Endothelial cell of umbilical vein (primary cell): ENCODE results near the gene R3HCC1L. TPM values are rescaled to one million over a fixed set of nuclear protein-coding genes. Genes with fewer than 3 reads are reported as not detected.

Experiments
- BruUV-seq: library from RNA; stranded (reverse); fragments of 400-500 nt; replicated peaks from 2 replicates; lab custom pipeline; 2021; lab: Mats Ljungman, UMichigan
- CTCF ChIA-PET: fragments of 300-600, 350-600 bp; sonication (Branson Sonifier 250); formaldehyde crosslinking; loops from one replicate; lab custom pipeline; 2021; ENCODE audit warnings: antibody characterized with exemption, inconsistent platforms; lab: Charles Lee
- POLR2A ChIA-PET: fragments of 300-600, 350-600 bp; sonication (Branson Sonifier 250); formaldehyde crosslinking; loops from one replicate; lab custom pipeline; 2021; ENCODE audit warnings: antibody characterized with exemption, inconsistent platforms; lab: Charles Lee
- DNase-seq: peaks from one replicate; pipeline ENCODE4 v3.0.0-alpha.2; 2011; ENCODE audit warnings: low read depth, low spot score
- FAIRE-seq: peaks from 2 replicates; lab custom pipeline; 2011; peaks lifted over from hg19 to GRCh38; lab: Jason Lieb, UNC
- H2AFZ ChIP-seq: 2 replicates; pipeline ENCODE4 v1.6.0; 2012; ENCODE audit warnings: low read depth, low read length, control low read depth, inconsistent platforms
- H3K27ac ChIP-seq: 2 replicates; pipeline ENCODE4 v1.5.1; 2011; ENCODE audit warnings: low read depth, mild to moderate bottlenecking, control low read depth, low read length, moderate library complexity; ENCODE audit not compliant: insufficient read depth
- H3K27me3 ChIP-seq, 2 experiments: 2 replicates each; pipeline versions ENCODE4 v1.6.0 to v1.6.1; 2011; ENCODE audit warnings: low read length in 2 of 2, mixed read lengths in 1 of 2; ENCODE audit not compliant: control insufficient read depth in 2 of 2, insufficient read depth in 2 of 2
- H3K36me3 ChIP-seq, 2 experiments: 2 replicates in 1 of 2; 3 replicates in 1 of 2; pipeline ENCODE4 v1.5.1; 2011; ENCODE audit warnings: low read length in 2 of 2, mild to moderate bottlenecking in 1 of 2, moderate library complexity in 1 of 2; ENCODE audit not compliant: control insufficient read depth in 2 of 2, insufficient read depth in 2 of 2; ENCODE audit errors: extremely low read depth in 1 of 2
- H3K4me1 ChIP-seq: 3 replicates; pipeline ENCODE4 v1.5.1; 2011; ENCODE audit warnings: mild to moderate bottlenecking, low read length; ENCODE audit not compliant: control insufficient read depth, insufficient read depth; ENCODE audit errors: extremely low read depth
- H3K4me2 ChIP-seq: 2 replicates; pipeline ENCODE4 v1.6.1; 2011; ENCODE audit warnings: low read length, control low read depth, mixed read lengths; ENCODE audit not compliant: insufficient read depth
- H3K4me3 ChIP-seq, 3 experiments: fragments of 200-600 bp in 1 of 3; sonication (generic), shearing (Covaris generic) in 1 of 3; replicated peaks in 1 of 3; 2 replicates each; pipeline ENCODE4 v1.5.1; 2011 to 2016; ENCODE audit warnings: control low read depth in 3 of 3, low read length in 3 of 3, mild to moderate bottlenecking in 2 of 3, inconsistent platforms in 1 of 3, low read depth in 1 of 3, moderate library complexity in 1 of 3; ENCODE audit not compliant: insufficient read depth in 1 of 3
- H3K79me2 ChIP-seq: 2 replicates; pipeline ENCODE4 v1.6.0; 2012; ENCODE audit warnings: low read length, inconsistent platforms; ENCODE audit not compliant: control insufficient read depth, insufficient read depth
- H3K9ac ChIP-seq: replicated peaks from 2 replicates; pipeline ENCODE3; 2011; ENCODE audit warnings: low read length, control low read depth; ENCODE audit not compliant: insufficient read depth; ENCODE audit errors: extremely low read depth
- H3K9me1 ChIP-seq: replicated peaks from 3 replicates; pipeline ENCODE4 v1.6.0; 2011; ENCODE audit warnings: mild to moderate bottlenecking, low read length; ENCODE audit not compliant: control insufficient read depth, insufficient read depth; ENCODE audit errors: extremely low read depth
- H3K9me3 ChIP-seq: replicated peaks from 2 replicates; pipeline ENCODE4 v1.5.1; 2012; ENCODE audit warnings: low read length, inconsistent platforms; ENCODE audit not compliant: control insufficient read depth, insufficient read depth
- H4K20me1 ChIP-seq: replicated peaks from 2 replicates; pipeline ENCODE3; 2011; ENCODE audit warnings: mild to moderate bottlenecking, low read length; ENCODE audit not compliant: control insufficient read depth, insufficient read depth; ENCODE audit errors: extremely low read depth
- CTCF ChIP-seq, 2 donors: IDR thresholded peaks; 1 replicate in 1 of 2; 2 replicates in 1 of 2; pipeline ENCODE4 v1.5.1; 2011; ENCODE audit warnings: low read length in 2 of 2, mild to moderate bottlenecking in 2 of 2, moderate library complexity in 2 of 2, control low read depth in 1 of 2, inconsistent platforms in 1 of 2, low read depth in 1 of 2; ENCODE audit not compliant: insufficient read depth in 1 of 2; ENCODE audit errors: extremely low read depth in 1 of 2
- EZH2 ChIP-seq: IDR thresholded peaks from 2 replicates; pipeline ENCODE4 v1.6.1; 2012; ENCODE audit warnings: borderline replicate concordance, low read depth, mild to moderate bottlenecking, moderate library complexity, low read length, inconsistent platforms; ENCODE audit not compliant: severe bottlenecking
- FOS ChIP-seq: IDR thresholded peaks from 2 replicates; pipeline ENCODE4 v1.6.1; 2011; ENCODE audit warnings: mild to moderate bottlenecking, low read length, moderate library complexity, borderline replicate concordance; ENCODE audit not compliant: insufficient read depth
- GATA2 ChIP-seq: IDR thresholded peaks from 2 replicates; pipeline ENCODE4 v1.7.0; 2011; ENCODE audit warnings: low read depth, mild to moderate bottlenecking, moderate library complexity, mixed read lengths, low read length; ENCODE audit not compliant: insufficient read length, insufficient read depth
- JUN ChIP-seq: IDR thresholded peaks from 2 replicates; pipeline ENCODE4 v1.6.1; 2011; ENCODE audit warnings: borderline replicate concordance, low read depth; ENCODE audit not compliant: insufficient read length, insufficient read depth
- MAX ChIP-seq: IDR thresholded peaks from 2 replicates; pipeline ENCODE4 v1.6.1; 2011; ENCODE audit not compliant: insufficient read depth, insufficient read length
- MYC ChIP-seq: IDR thresholded peaks from one replicate; pipeline ENCODE4 v1.6.1; 2011; ENCODE audit warnings: mild to moderate bottlenecking, low read depth, low read length
- POLR2A ChIP-seq: IDR thresholded peaks from 2 replicates; pipeline ENCODE4 v1.6.1; 2012; ENCODE audit warnings: low read depth, mild to moderate bottlenecking, control low read depth, low read length
- POLR2AphosphoS5 ChIP-seq: IDR thresholded peaks from 2 replicates; pipeline ENCODE4 v1.6.1; 2012; ENCODE audit warnings: low read depth, mild to moderate bottlenecking, control low read depth, low read length, moderate library complexity; ENCODE audit not compliant: insufficient read depth
- dilution Hi-C: fragments of 300-500 bp; cut with MboI; formaldehyde crosslinking; loops from one replicate; pipeline ENCODE4 v1.15.0; 2019; ENCODE audit warnings: low sequenced_read_pairs; ENCODE audit not compliant: extremely low pct_ligation_motif_present
- intact Hi-C: fragments of 100-400 bp; cut with micrococcal nuclease; formaldehyde crosslinking; loops from one replicate; pipeline ENCODE4 v1.10.0; 2022
- polyA plus RNA-seq, 4 experiments: library from polyadenylated mRNA; depleted of rRNA in 3 of 4; stranded (reverse) in 3 of 4; unstranded in 1 of 4; fragments of >200 nt; gene quantifications; 2 replicates each; pipeline versions ENCODE4 v1.2.1 to v1.2.3, GENCODE V29; 2011 to 2012; ENCODE audit warnings: missing spikeins in 1 of 4
- total RNA-seq: library from RNA; stranded (reverse); gene quantifications from 2 replicates; pipeline ENCODE4 v1.2.3, GENCODE V29; 2021

The R3HCC1L gene
- total and polyA plus RNA-seq, 2 donors (not counting 3 experiments of a cell fraction or from before 2014, with no cell fraction given), result 6.3 to 12.4 TPM

- dilution Hi-C loops (no loop called here), intact Hi-C loops (no loop called here)
- peaks cover 16 to 23% of the 10 kb centered on the region in 2 experiments for H3K27me3 ChIP-seq
- no peaks in the 10 kb centered on the region for H3K79me2 ChIP-seq
- DNase-seq (no peak), FAIRE-seq (no peak)
- H3K4me3 ChIP-seq, result no peak overlapping the region
- no peaks in the 10 kb centered on the region for H4K20me1 ChIP-seq
- no peaks in the 10 kb centered on the region for H3K36me3 ChIP-seq
- H3K9me3 ChIP-seq, result no peaks in the 10 kb centered on the region
- H3K4me2 ChIP-seq, result no peak overlapping the region
- no peaks in the 10 kb centered on the region for H3K4me1 ChIP-seq
- H3K27ac ChIP-seq, result no peak overlapping the region
- no TSS peak for BruUV-seq
- TF ChIP-seq POLR2A (no peak), MAX (no peak), MYC (no peak), JUN (no peak), FOS (no peak), GATA2 (no peak), CTCF (IDR thresholded peaks at IDR 0.05; ENCODE audit: extremely low read depth in 1 of 2, insufficient read depth in 1 of 2, low read depth in 1 of 2, low read length in 2 of 2) (no peak), EZH2 (no peak), POLR2AphosphoS5 (no peak)
- no peak overlapping the region for H3K9ac ChIP-seq
- ChIA-PET POLR2A (no interaction called here), CTCF (interaction anchor here (0.8 to 1.4 kb wide), 2 partner anchors 10 to 13 kb away, joined by 3 read pairs; no protein-coding TSS in a partner anchor)
- no peaks in the 10 kb centered on the region for H3K9me1 ChIP-seq
- H2AFZ ChIP-seq, result no peak overlapping the region
Observed at GRCh38 chr10:98286419-98286818, 152.0 kb downstream of the R3HCC1L start.
